GM12878 (cell line): ENCODE results near the gene PDE10A.

ENCODE experiments used
- EZH2 ChIP-seq: IDR thresholded peaks from 2 replicates; pipeline ENCODE4 v1.6.1; 2012; ENCODE audit warnings: low read depth, mild to moderate bottlenecking, control low read depth, inconsistent platforms, low read length, borderline replicate concordance; ENCODE audit not compliant: control insufficient read depth
- FOXM1 ChIP-seq: IDR thresholded peaks from 2 replicates; pipeline ENCODE4 v1.6.1; 2012; ENCODE audit warnings: low read depth, mild to moderate bottlenecking, inconsistent platforms, low read length, moderate library complexity
- NRF1 ChIP-seq: conservative IDR thresholded peaks from 2 replicates; pipeline ENCODE4 v1.6.1; 2011; ENCODE audit warnings: mild to moderate bottlenecking, low read depth, low read length, improper control_type of control experiment
- PBX3 ChIP-seq: IDR thresholded peaks from 2 replicates; pipeline ENCODE4 v1.6.1; 2011; ENCODE audit warnings: mild to moderate bottlenecking, low read depth, low read length, moderate library complexity; ENCODE audit not compliant: insufficient replicate concordance
- POLR2A ChIP-seq: IDR thresholded peaks from 2 replicates; pipeline ENCODE4 v1.6.1; 2011; ENCODE audit warnings: low read depth, mild to moderate bottlenecking, low read length
- RAD21 ChIP-seq: IDR thresholded peaks from 2 replicates; pipeline ENCODE4 v1.6.1; 2011; ENCODE audit warnings: mild to moderate bottlenecking, low read depth, low read length, moderate library complexity; ENCODE audit not compliant: insufficient read depth
- SP1 ChIP-seq: IDR thresholded peaks from one replicate; pipeline ENCODE4 v1.6.1; 2011; ENCODE audit warnings: low read depth, low read length
- SRF ChIP-seq, 2 experiments: IDR thresholded peaks; 2 replicates each; pipeline ENCODE4 v1.6.1; 2011; ENCODE audit warnings: low read depth in 2 of 2, low read length in 2 of 2, mild to moderate bottlenecking in 1 of 2, moderate library complexity in 1 of 2
- ZNF384 ChIP-seq: IDR thresholded peaks from 2 replicates; pipeline ENCODE4 v1.6.1; 2012; ENCODE audit warnings: low read depth, mild to moderate bottlenecking, low read length, improper control_type of control experiment, borderline replicate concordance

DNA sequence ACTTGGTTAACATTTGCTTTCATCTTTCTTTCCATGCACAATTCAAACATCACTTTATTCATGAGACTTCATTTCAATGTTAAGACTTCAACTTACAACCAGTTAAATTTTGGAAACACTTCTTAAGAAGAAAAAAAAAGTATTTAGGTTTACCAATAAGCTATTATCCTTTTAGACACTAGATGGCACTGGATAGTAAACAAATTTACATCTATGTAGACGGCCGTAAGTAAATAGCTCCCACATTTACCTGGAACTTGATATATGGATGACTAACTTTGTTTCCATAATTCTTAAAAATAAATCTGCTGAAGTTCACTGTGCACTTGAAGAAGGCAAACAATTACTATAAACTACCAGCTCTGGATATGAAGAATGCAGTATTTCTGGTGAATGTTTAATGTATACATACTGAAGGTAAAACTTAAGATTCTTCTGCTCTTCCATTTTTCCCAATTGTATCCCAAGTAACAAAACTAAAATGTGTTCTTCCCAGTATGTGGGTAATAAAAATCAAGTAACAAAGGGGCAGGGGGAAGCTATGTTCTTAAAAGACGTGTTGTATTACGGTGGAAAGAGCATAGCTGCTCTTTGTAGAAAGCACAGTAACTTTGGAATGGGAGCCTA lies 223.0 kb downstream of the PDE10A start:
- TF ChIP-seq RAD21 (peak; percentile 57), SP1 (no peak), NRF1 (no peak), ZNF384 (no peak), FOXM1 (no peak), PBX3 (no peak), POLR2A (no peak), EZH2 (no peak), SRF (IDR thresholded peaks at IDR 0.05; ENCODE audit: low read depth in 2 of 2, low read length in 2 of 2) (no peak)
